Large intestine (tissue), 12 donors: ENCODE measurements around the gene REELD1. TPM values are rescaled to one million over a fixed set of nuclear protein-coding genes. Genes with fewer than 3 reads are reported as not detected.

Experiments
- DNase-seq, 2 donors: peaks; one replicate each; pipeline versions ENCODE4 v3.0.0 to v3.0.0-alpha.2; 2013
- H3K27ac ChIP-seq: one replicate; pipeline ENCODE4 v1.5.1; 2013; ENCODE audit warnings: low read length
- H3K27me3 ChIP-seq: 2 replicates; pipeline ENCODE4 v1.6.1; 2013; ENCODE audit warnings: low read length; ENCODE audit not compliant: control insufficient read depth, insufficient read depth
- H3K36me3 ChIP-seq: 2 replicates; pipeline ENCODE4 v1.6.1; 2013; ENCODE audit warnings: low read length; ENCODE audit not compliant: control insufficient read depth, insufficient read depth
- H3K4me1 ChIP-seq: one replicate; pipeline ENCODE4 v1.6.1; 2013; ENCODE audit warnings: low read length; ENCODE audit not compliant: control insufficient read depth, insufficient read depth
- H3K4me3 ChIP-seq: one replicate; pipeline ENCODE4 v1.5.1; 2013; ENCODE audit warnings: low read length
- H3K9me3 ChIP-seq: one replicate; pipeline ENCODE4 v1.6.1; 2013; ENCODE audit warnings: mild to moderate bottlenecking, low read depth, low read length, moderate library complexity; ENCODE audit not compliant: control insufficient read depth
- WGBS: methylation state at CpG from one replicate; pipeline ENCODE4 v1.1.5; 2013; ENCODE audit warnings: low lambda C conversion rate; ENCODE audit not compliant: insufficient coverage; 5-methylcytosine and 5-hydroxymethylcytosine counted together
- long read RNA-seq, 11 donors: transcript quantifications; one replicate each; lab custom pipeline, GENCODE V29; 2026
- polyA plus RNA-seq: library from polyadenylated mRNA; unstranded; fragments of 120-200 nt; gene quantifications from one replicate; pipeline ENCODE4 v1.2.1, GENCODE V29; 2013

Gene REELD1
- 0.45 TPM for polyA plus RNA-seq
- long read RNA-seq, donor 1, result 0 reads
- long read RNA-seq, donor 2, result 0 reads
- long read RNA-seq, donor 3, result 0 reads
- long read RNA-seq, donor 4, result 0 reads
- long read RNA-seq, donor 5, result 0 reads
- long read RNA-seq, donor 6, result 0 reads
- long read RNA-seq, donor 7, result 0 reads
- long read RNA-seq, donor 8, result 0 reads
- long read RNA-seq, donor 9, result 0 reads
- long read RNA-seq, donor 10, result 0 reads
- long read RNA-seq, donor 11, result 0 reads

- Histone ChIP-seq H3K9me3 (no peaks in the 10 kb centered on the region), H3K36me3 (no peaks in the 10 kb centered on the region), H3K27ac (no peak within 1 kb of the TSS), H3K4me3 (no peak within 1 kb of the TSS), H3K4me1 (no peaks in the 10 kb centered on the region), H3K27me3 (peaks cover 2% of the 10 kb centered on the region)
- DNase-seq, result no peak
- whole genome bisulfite sequencing, result no CpG with 5 or more reads among the region's 5 CpGs
Observed at GRCh38 chr4:146214238-146214637, at the start of gene REELD1. REELD1 (plus strand) TSS chr4:146214538; CDS start chr4:146216953, 2,415 bp downstream.

- 100% methylated on average over 1 of the region's 1 CpG for WGBS
- no peaks in the 10 kb centered on the region for H3K27me3 ChIP-seq
- H3K4me1 ChIP-seq, result no peaks in the 10 kb centered on the region
- H3K4me3 ChIP-seq, result no peak overlapping the region
- peaks cover 8% of the 10 kb centered on the region for H3K9me3 ChIP-seq
- H3K36me3 ChIP-seq, result no peaks in the 10 kb centered on the region
- H3K27ac ChIP-seq, result no peak overlapping the region
- no peak for DNase-seq
Observed at GRCh38 chr4:146165221-146165620, 49.1 kb upstream of the REELD1 start.

GRCh38 chr4:146165840-146166239, 48.5 kb upstream of the REELD1 start:
- DNase-seq, result no peak
- Histone ChIP-seq H3K27ac (no peak overlapping the region), H3K4me3 (no peak overlapping the region), H3K9me3 (peaks cover 8% of the 10 kb centered on the region), H3K4me1 (no peaks in the 10 kb centered on the region), H3K27me3 (no peaks in the 10 kb centered on the region), H3K36me3 (no peaks in the 10 kb centered on the region)

- WGBS, result no CpG with 5 or more reads among the region's 3 CpGs
- Histone ChIP-seq H3K27ac (no peak overlapping the region), H3K27me3 (no peaks in the 10 kb centered on the region), H3K9me3 (no peaks in the 10 kb centered on the region), H3K4me3 (no peak overlapping the region), H3K4me1 (no peaks in the 10 kb centered on the region), H3K36me3 (no peaks in the 10 kb centered on the region)
- no peak for DNase-seq
Observed at GRCh38 chr4:146170149-146170548, 44.2 kb upstream of the REELD1 start.

- no CpG with 5 or more reads among the region's 75 CpGs for WGBS
- peaks cover 6% of the 10 kb centered on the region for H3K4me1 ChIP-seq
- peaks cover 2% of the 10 kb centered on the region for H3K9me3 ChIP-seq
- peak; percentile 63 to 92 for DNase-seq
- H3K27me3 ChIP-seq, result no peaks in the 10 kb centered on the region
- peaks cover 2% of the 10 kb centered on the region for H3K36me3 ChIP-seq
- H3K27ac ChIP-seq, result peak within 1 kb of the TSS; percentile 87
- H3K4me3 ChIP-seq, result peak within 1 kb of the TSS; percentile 96
Observed at GRCh38 chr4:146175541-146176453, 38.5 kb upstream of the REELD1 start, which contains the start of gene LSM6. LSM6 (plus strand) TSS chr4:146175718; CDS start chr4:146182922, 7,204 bp downstream.

GRCh38 chr4:146176891-146177290, 37.4 kb upstream of the REELD1 start:
- WGBS, result no CpG with 5 or more reads among the region's 2 CpGs
- peaks cover 6% of the 10 kb centered on the region for H3K4me1 ChIP-seq
- no peaks in the 10 kb centered on the region for H3K27me3 ChIP-seq
- H3K36me3 ChIP-seq, result peaks cover 2% of the 10 kb centered on the region
- DNase-seq, result no peak
- peaks cover 2% of the 10 kb centered on the region for H3K9me3 ChIP-seq
- no peak overlapping the region for H3K27ac ChIP-seq
- peak overlapping the region; percentile 96 for H3K4me3 ChIP-seq

GRCh38 chr4:146178126-146178525, 36.2 kb upstream of the REELD1 start:
- H3K9me3 ChIP-seq, result peaks cover 2% of the 10 kb centered on the region
- H3K27me3 ChIP-seq, result no peaks in the 10 kb centered on the region
- H3K4me1 ChIP-seq, result peaks cover 6% of the 10 kb centered on the region
- H3K27ac ChIP-seq, result no peak overlapping the region
- H3K36me3 ChIP-seq, result peaks cover 3% of the 10 kb centered on the region
- 92% methylated on average over 4 of the region's 8 CpGs for WGBS
- no peak overlapping the region for H3K4me3 ChIP-seq
- DNase-seq, result peak in 1 of 2 donors; percentile 23

GRCh38 chr4:146179784-146180370, 34.5 kb upstream of the REELD1 start:
- H3K9me3 ChIP-seq, result peaks cover 2% of the 10 kb centered on the region
- WGBS, result no CpG with 5 or more reads among the region's 7 CpGs
- H3K27ac ChIP-seq, result no peak overlapping the region
- no peak overlapping the region for H3K4me3 ChIP-seq
- peak in 1 of 2 donors; percentile 9 for DNase-seq
- H3K36me3 ChIP-seq, result peaks cover 15% of the 10 kb centered on the region
- H3K27me3 ChIP-seq, result no peaks in the 10 kb centered on the region
- peaks cover 6% of the 10 kb centered on the region for H3K4me1 ChIP-seq

- DNase-seq, result no peak
- H3K4me3 ChIP-seq, result no peak overlapping the region
- H3K4me1 ChIP-seq, result no peaks in the 10 kb centered on the region
- H3K27me3 ChIP-seq, result no peaks in the 10 kb centered on the region
- no peak overlapping the region for H3K27ac ChIP-seq
- H3K36me3 ChIP-seq, result peaks cover 29% of the 10 kb centered on the region
- 100% methylated on average over 3 of the region's 3 CpGs for WGBS
- no peaks in the 10 kb centered on the region for H3K9me3 ChIP-seq
Observed at GRCh38 chr4:146182443-146182842, 31.9 kb upstream of the REELD1 start.

GRCh38 chr4:146183209-146183608, 31.1 kb upstream of the REELD1 start:
- no peak overlapping the region for H3K27ac ChIP-seq
- no peaks in the 10 kb centered on the region for H3K4me1 ChIP-seq
- DNase-seq, result no peak
- H3K27me3 ChIP-seq, result no peaks in the 10 kb centered on the region
- peaks cover 34% of the 10 kb centered on the region for H3K36me3 ChIP-seq
- WGBS, result 100% methylated on average over 1 of the region's 2 CpGs
- no peaks in the 10 kb centered on the region for H3K9me3 ChIP-seq
- no peak overlapping the region for H3K4me3 ChIP-seq
